Measurements from ENCODE around the gene ZYG11A. TPM values are rescaled to one million over a fixed set of nuclear protein-coding genes. Genes with fewer than 3 reads are reported as not detected.

The ZYG11A gene
- total and polyA plus RNA-seq, 2 of the 13 experiments (the other 11 are each of a cell fraction or from before 2014, with no cell fraction given) = not detected

DNA sequence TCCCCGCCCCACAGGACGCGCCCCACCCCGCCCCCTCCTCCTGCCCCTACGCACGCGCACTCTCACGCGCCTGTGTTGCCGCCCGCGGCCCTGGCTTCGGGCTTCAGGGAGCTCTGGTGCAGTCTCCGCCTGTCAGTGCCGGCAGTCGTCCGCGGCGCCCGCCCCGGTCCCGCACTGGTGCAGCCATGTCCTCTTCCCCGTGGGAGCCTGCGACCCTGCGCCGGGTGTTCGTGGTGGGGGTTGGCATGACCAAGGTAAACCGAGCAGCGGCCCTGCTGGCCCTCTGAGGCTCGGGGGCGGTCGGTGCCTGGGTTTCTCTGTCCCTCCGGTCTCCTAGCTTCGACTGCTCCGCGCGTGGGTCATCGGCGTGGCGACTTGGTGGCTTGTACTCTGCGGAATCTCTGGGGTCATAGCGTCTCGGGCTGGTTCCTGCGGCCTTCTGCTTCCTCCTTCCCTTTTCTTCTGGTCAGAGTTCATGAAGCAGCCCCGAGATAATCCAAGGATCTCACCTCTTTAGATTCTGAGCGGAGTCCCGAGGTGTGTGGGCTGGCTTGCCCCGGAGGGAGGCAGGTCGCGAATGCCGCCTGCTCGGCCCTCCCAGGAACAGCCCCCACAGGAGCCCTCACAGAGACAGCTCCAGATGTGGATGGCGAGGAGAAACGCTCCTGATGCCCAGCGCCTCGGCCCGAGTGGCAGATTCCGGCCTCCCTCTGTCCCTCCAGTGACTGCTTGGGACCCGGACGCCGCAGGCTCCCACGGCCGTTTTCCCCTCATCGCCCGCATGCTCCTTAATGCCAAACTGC lies 84.9 kb downstream of the ZYG11A start, which contains the start of gene SCP2 (continued):
- TF ChIP-seq, protein P1, sequence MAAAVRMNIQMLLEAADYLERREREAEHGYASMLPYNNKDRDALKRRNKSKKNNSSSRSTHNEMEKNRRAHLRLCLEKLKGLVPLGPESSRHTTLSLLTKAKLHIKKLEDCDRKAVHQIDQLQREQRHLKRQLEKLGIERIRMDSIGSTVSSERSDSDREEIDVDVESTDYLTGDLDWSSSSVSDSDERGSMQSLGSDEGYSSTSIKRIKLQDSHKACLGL (CRISPR knock-in tag; IDR thresholded peaks at IDR 0.05) = peak; percentile 47; the same call in 1 of the 2 replicates
- TF ChIP-seq ZSCAN9 (CRISPR knock-in tag; IDR thresholded peaks at IDR 0.05; ENCODE audit: borderline replicate concordance) (no peak; the same call in 1 of the 2 replicates), ZNF496 (CRISPR knock-in tag; IDR thresholded peaks at IDR 0.05; ENCODE audit: insufficient replicate concordance) (no peak), NFKBIZ (CRISPR knock-in tag; IDR thresholded peaks at IDR 0.05) (0 out of 2 replicates have a peak, but pooled peaks have one; percentile 40), ZNF562 (CRISPR knock-in tag; IDR thresholded peaks at IDR 0.05; ENCODE audit: borderline replicate concordance) (no peak), MAZ (IDR thresholded peaks at IDR 0.05; ENCODE audit: borderline replicate concordance, low read depth, low read length) (no peak), MAZ (CRISPR knock-in tag; IDR thresholded peaks at IDR 0.05; ENCODE audit: low read depth) (no peak), ZNF253 (CRISPR knock-in tag; IDR thresholded peaks at IDR 0.05; ENCODE audit: borderline replicate concordance) (no peak), HHEX (CRISPR knock-in tag; IDR thresholded peaks at IDR 0.05) (no peak), NCOA5 (CRISPR knock-in tag; IDR thresholded peaks at IDR 0.05) (no peak), ZKSCAN5 (CRISPR knock-in tag; IDR thresholded peaks at IDR 0.05) (no peak), ZFX (CRISPR knock-in tag; IDR thresholded peaks at IDR 0.05; ENCODE audit: low read depth) (peak; percentile 87), ZFP82 (CRISPR knock-in tag; IDR thresholded peaks at IDR 0.05; ENCODE audit: borderline replicate concordance) (no peak), ZNF552 (CRISPR knock-in tag; IDR thresholded peaks at IDR 0.05; ENCODE audit: borderline replicate concordance) (peak; percentile 26; the same call in 1 of the 2 replicates), SRSF4 (IDR thresholded peaks at IDR 0.05; ENCODE audit: low read depth, low read length, poor library complexity, severe bottlenecking) (no peak), HNRNPK (IDR thresholded peaks at IDR 0.05; ENCODE audit: low read depth, low read length, poor library complexity, severe bottlenecking) (no peak), PHF8 (CRISPR knock-in tag; IDR thresholded peaks at IDR 0.05) (peak; percentile 85), SCMH1 (CRISPR knock-in tag; IDR thresholded peaks at IDR 0.05; ENCODE audit: borderline replicate concordance) (no peak), ATM (IDR thresholded peaks at IDR 0.05; ENCODE audit: borderline replicate concordance) (no peak), NCOR1 (IDR thresholded peaks at IDR 0.05; ENCODE audit: borderline replicate concordance, low read length) (no peak), YEATS2 (CRISPR knock-in tag; IDR thresholded peaks at IDR 0.05; ENCODE audit: borderline replicate concordance) (no peak)
- TF ChIP-seq, protein P2, sequence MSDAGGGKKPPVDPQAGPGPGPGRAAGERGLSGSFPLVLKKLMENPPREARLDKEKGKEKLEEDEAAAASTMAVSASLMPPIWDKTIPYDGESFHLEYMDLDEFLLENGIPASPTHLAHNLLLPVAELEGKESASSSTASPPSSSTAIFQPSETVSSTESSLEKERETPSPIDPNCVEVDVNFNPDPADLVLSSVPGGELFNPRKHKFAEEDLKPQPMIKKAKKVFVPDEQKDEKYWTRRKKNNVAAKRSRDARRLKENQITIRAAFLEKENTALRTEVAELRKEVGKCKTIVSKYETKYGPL (CRISPR knock-in tag; IDR thresholded peaks at IDR 0.05) = no peak
- TF ChIP-seq, protein P3, sequence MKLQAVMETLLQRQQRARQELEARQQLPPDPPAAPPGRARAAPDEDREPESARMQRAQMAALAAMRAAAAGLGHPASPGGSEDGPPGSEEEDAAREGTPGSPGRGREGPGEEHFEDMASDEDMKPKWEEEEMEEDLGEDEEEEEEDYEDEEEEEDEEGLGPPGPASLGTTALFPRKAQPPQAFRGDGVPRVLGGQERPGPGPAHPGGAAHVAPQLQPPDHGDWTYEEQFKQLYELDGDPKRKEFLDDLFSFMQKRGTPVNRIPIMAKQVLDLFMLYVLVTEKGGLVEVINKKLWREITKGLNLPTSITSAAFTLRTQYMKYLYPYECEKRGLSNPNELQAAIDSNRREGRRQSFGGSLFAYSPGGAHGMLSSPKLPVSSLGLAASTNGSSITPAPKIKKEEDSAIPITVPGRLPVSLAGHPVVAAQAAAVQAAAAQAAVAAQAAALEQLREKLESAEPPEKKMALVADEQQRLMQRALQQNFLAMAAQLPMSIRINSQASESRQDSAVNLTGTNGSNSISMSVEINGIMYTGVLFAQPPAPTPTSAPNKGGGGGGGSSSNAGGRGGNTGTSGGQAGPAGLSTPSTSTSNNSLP (IDR thresholded peaks at IDR 0.05; ENCODE audit: low read depth, low read length) = no peak
- TF ChIP-seq, protein P4, sequence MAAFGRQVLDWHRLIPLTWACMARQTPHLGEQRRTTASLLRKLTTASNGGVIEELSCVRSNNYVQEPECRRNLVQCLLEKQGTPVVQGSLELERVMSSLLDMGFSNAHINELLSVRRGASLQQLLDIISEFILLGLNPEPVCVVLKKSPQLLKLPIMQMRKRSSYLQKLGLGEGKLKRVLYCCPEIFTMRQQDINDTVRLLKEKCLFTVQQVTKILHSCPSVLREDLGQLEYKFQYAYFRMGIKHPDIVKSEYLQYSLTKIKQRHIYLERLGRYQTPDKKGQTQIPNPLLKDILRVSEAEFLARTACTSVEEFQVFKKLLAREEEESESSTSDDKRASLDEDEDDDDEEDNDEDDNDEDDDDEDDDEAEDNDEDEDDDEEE (CRISPR knock-in tag; IDR thresholded peaks at IDR 0.05) = no peak
- TF ChIP-seq, protein P5, sequence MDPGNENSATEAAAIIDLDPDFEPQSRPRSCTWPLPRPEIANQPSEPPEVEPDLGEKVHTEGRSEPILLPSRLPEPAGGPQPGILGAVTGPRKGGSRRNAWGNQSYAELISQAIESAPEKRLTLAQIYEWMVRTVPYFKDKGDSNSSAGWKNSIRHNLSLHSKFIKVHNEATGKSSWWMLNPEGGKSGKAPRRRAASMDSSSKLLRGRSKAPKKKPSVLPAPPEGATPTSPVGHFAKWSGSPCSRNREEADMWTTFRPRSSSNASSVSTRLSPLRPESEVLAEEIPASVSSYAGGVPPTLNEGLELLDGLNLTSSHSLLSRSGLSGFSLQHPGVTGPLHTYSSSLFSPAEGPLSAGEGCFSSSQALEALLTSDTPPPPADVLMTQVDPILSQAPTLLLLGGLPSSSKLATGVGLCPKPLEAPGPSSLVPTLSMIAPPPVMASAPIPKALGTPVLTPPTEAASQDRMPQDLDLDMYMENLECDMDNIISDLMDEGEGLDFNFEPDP (CRISPR knock-in tag; conservative IDR thresholded peaks at IDR 0.05) = no peak

All from HepG2 (cell line).